T-helper 1 cell treated with Interleukin-12 subunit alpha and Interleukin-12 subunit beta and Interleukin-4 antibody, amounts not matched to agents 30 ng/mL and 1 ng/mL, for 36 hours (primary cell): Measurements from ENCODE around the gene PNMA8A. TPM values are rescaled to one million over a fixed set of nuclear protein-coding genes. Genes with fewer than 3 reads are reported as not detected.
"Not testable (repeated sequence)": the region's sequence is repeated elsewhere in the genome, so short reads cannot be mapped to it uniquely, and the experiment has no call there.

Experiments
- intact Hi-C: fragments of 100-400 bp; cut with micrococcal nuclease; formaldehyde crosslinking; loops from one replicate; pipeline ENCODE4 v1.15.1; 2024
- total RNA-seq: library from RNA; stranded (reverse); gene quantifications from 2 replicates; pipeline ENCODE4 v1.2.3, GENCODE V29; 2022

PNMA8A gene
- total RNA-seq, 1 donor from 2014 or later: not detected

DNA sequence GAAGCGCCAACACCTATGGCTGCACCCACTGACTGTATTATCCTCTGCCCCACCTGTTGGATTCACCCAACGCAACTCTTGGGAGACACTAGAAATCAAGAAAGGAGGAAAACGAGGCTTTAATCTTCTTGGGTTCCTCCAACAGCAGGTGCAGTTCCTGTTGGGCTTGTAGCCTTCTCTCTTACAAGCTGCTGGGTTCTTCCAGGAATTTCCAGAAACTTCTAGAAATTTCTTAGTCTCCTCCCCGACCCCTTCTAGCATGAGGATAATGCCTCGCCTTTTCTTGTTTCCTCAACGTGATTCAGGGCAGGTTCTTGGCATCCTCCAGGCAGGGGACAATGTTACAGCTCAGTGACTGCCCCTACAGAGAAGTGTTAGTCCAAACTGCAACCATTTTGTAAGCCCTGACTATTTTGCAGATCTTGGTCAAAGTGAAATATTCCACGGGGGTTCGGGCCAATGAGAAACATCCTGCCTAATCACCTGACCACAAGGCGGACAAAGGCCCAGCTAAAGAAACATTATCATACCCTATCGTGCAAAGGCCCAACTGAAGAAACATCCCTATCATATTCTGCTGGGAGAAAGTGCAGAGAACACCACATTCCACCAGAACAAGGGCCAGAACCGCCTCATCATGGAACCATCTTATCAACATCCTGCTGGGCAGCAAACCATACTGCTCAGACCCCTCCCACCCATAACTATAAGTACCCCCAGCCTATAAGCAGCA, 614 bp upstream of the PNMA8A start:
- intact Hi-C loops: no loop called here

DNA sequence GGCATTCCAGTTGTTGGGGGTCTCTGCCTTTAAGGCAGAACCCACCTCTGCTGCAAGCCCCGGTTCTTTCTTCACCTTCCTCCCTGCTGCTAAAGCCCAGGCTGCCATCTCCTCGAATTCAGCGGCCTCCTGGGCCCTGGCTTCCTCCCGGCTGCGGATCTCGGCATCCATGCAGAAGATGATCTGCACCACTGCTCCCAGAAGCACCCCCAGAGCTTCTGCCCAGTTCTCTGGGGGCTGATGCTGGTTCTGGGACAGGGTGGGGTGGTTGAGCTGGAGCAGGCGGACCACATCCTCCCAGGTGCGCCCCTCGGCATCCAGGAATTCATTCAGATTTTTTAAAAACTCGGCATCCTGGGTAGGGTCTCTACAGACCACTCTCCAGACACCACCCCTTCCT, 987 bp downstream of the PNMA8A start:
- intact Hi-C loops: no loop called here

DNA sequence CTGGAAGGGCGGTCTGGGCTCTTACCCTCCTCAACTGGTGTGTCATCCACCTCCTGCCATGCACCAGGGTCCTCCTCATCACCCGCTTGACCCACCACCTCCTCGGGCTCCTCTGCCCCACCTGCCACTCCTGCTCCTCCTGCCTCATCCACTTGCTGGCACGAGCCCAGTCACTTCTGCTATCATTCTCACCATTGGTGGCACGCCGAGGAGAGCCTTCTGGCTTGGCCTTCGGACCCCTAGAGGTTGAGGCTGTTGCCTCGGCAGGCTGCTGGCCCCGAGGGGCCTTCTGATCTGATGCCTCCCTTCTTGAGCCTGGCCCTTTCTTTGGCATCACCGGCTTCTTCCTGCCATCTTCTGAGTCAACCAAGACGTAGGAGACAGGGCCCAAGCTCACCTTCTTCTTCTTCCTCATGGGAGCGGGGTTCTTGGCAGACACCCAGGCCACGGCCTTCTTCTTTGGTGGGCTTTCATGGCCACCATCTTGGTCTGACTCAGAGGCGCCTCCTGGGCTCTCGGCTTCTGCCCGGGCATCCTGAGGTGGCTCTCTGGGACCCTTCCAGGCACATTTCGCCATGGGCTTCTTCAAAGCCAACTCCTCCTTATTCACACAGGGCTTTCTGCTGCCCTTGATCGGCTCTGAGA, 1.7 kb downstream of the PNMA8A start:
- intact Hi-C loops: no loop called here

DNA sequence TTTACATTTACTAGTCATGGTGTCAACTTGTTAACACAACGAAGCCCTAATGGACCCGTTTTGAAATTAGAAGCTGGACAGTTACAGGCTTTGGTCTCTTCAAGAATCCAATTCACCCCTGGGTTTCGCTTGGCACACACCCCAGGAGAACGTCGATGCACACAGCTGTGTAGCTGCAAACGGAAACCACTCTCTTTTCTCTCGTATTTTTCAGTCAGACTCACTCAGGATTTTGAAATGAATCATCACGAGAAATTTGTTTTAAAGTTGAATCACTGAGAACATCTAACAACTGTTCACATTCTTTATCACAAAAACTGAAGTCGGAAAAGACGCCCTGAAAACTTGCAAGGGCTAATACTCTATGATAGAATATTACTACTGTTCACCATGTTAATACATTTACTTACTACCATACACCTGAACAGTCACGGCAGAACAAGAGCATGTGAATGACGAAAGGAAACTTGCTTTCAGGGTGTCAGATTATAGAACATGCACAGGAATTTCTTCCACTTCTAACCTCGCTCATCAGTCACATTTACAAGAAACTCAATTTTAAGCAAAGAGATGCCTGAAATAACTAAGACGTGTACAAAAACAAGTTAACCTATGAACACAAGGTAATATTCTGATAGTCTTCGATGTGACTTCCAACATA, 4.7 kb downstream of the PNMA8A start:
- intact Hi-C loops: no loop called here

- intact Hi-C loops: no loop called here
These were observed 7.8 kb downstream of the PNMA8A start for GRCh38 chr19:46463516-46463915.

DNA sequence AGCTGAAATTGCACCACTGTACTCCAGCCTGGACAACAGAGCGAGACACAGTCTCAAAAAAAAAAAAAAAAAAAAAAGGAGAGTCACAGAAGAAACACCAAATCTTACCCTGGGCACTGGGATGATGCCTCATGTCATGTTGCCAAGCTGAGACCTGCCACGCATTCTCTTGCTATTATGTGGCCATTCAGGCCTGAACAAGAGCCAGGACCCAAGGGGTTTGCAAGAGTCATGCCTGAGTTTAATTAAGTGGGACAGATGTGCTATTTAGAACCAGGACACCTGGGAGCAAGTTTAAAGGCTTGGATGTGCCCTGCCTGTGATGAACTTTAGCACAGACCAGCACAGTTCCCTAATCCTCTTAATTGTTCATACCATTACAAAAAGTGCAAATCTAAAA, 9.8 kb downstream of the PNMA8A start:
- intact Hi-C loops: no loop called here

GRCh38 chr19:46460981-46461380, 10.4 kb downstream of the PNMA8A start:
- intact Hi-C loops: no loop called here

DNA sequence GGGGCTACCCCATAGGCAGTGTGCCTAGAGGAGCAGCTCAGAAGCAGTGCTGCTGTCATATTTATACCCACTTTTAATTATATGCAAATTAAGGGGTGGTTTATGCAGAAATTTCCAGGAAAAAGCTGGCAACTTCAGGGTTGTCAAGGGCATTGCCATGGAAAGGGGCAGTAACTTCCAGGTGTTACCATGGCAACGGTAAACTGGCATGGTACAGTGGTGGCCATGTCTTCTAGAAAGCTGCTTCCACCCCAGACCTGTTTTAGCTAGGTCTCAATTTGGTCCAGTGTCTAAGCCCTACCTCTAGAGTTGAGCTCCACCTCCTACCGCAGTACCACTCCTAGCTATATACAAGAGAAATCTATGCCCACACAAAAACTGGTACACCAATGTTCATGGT, 11.3 kb downstream of the PNMA8A start:
- intact Hi-C loops: no loop called here

DNA sequence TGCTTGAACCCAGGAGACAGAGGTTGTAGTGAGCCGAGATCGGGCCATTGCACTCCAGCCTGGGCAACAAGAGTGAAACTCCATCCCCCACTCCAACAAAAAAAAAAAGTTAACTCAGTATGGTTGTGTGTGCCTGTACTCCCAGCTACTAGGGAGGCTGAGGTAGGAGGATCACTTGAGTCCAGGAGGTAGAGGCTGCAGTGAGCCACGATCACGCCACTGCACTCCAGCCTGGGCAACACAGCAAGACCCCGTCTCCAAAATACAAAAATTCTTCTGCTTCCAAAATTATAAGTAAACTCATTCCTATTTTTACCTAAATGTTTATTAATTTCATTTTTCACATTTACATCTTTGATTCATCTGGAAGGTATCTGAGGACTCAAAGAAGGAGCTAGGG, 14.4 kb downstream of the PNMA8A start:
- intact Hi-C loops: no loop called here

- intact Hi-C loops: no loop called here
These were observed 17.1 kb downstream of the PNMA8A start for GRCh38 chr19:46454244-46454643.

- intact Hi-C loops: no loop called here
These were observed 17.7 kb downstream of the PNMA8A start for GRCh38 chr19:46453661-46454060.

- intact Hi-C loops: no loop called here
These were observed 19.2 kb downstream of the PNMA8A start for GRCh38 chr19:46452186-46452585.

- intact Hi-C loops: no loop called here
These were observed 20.0 kb downstream of the PNMA8A start for GRCh38 chr19:46451352-46451751.

DNA sequence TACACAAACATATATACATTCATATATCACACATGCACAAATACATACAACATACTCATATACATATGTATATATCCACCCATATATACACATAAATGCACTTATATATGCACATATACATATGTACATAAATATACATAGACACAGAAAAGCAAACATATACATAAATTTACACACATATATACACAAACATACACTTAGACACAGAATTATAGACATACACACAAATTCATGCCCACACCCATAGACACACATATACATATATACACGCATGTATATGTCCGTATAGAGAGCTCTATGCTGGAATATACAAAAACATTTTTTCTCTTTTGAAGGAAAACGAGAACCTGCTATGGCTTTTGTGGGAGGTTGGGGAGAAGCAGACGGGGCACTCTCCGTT, 20.6 kb downstream of the PNMA8A start:
- intact Hi-C loops: no loop called here

- intact Hi-C loops: no loop called here
These were observed 22.1 kb downstream of the PNMA8A start for GRCh38 chr19:46449228-46449627.

DNA sequence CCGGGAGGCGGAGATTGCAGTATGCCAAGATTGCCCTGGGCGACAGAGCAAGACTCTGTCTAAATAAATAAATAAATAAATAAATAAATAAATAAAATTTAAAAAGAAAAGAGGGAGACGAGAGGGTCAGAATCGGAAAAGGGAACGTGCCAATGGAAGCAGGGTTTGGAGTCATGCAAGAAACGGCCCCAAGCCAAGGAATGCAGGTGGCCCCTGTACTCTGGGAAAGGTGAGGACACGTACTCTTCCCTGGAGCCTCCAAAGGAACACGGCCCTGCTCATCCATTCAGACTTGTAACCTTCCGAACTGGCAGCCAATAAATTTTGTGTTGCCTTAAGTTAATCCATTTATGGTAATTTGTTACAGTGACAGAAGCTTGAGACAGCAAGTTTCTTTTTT, 22.8 kb downstream of the PNMA8A start:
- intact Hi-C loops: no loop called here

DNA sequence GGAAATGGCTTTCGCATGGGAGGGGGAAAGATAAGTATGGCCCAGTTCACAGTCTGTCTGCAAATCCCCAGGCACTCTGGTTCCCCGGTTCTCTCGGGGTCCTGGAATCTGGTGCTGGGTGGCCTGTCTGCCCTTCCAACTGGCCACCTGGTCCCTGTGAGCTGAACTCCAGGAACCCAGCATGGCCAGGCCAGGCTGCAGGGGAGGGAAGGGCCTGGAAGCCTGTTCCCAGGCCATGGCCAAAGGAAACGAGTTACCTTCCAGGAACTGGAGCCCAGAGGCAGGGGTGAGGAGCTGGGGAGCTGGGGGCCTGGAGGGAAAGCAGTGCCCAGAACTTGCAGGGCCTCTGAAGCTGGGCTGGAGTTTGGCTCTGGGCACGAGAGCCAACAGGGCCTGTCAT, 23.5 kb downstream of the PNMA8A start:
- intact Hi-C loops: no loop called here

- intact Hi-C loops: no loop called here
These were observed 24.4 kb downstream of the PNMA8A start for GRCh38 chr19:46447006-46447405.

GRCh38 chr19:46446021-46446420, 25.3 kb downstream of the PNMA8A start:
- intact Hi-C loops: no loop called here

DNA sequence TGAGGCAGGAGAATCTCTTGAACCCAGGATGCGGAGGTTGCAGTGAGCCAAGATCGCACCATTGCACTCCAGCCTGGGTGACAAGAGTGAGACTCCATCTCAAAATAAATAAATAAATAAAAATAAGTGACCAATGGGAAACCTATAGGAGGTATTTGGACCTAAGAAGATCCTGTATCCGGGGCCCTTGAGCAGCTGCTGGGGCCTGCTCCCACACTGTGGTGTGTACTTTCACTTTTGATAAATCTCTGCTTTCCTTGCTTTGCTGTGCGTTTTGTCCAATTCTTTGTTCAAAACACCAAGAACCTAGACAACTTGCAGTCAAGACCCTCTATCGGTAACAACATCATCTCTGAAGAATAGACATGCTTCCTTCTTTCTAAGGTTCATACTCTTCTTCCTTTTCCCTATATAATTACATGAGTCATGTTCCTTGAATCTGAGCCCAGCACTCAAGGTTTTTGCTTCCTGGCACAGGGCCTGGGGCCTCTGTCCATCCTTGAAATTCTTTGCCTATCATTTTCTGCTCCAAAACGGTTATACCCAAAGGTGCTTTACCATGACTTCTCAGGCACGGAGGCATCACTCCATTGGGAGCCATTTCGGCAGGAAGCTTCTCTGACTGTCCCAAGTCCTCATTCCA, 28.4 kb downstream of the PNMA8A start:
- intact Hi-C loops: no loop called here

DNA sequence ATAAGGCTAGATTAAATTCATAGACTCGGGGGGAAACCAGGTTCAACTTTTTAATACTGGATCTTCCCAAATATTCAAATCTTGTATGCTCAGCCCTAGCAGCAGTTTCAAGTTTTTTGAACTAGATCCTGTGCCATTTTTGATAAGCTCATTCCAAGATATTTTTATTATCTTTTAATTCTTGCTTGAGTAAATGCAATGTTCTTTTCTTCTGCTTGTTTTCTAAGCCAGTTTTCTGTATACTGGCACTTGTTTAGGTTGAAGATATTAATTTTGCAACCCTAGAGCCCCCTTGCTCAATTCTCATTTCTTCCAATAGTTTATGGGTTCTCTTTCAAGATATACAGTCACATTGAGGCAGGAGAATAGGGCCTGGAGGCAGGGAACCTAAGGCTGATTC, 29.5 kb downstream of the PNMA8A start:
- intact Hi-C loops: no loop called here

GRCh38 chr19:46435689-46436088, 35.7 kb downstream of the PNMA8A start:
- intact Hi-C loops: not testable (repeated sequence)
